ENCODE measurements around the gene TYW3.
"Not testable (repeated sequence)": the region's sequence is repeated elsewhere in the genome, so short reads cannot be mapped to it uniquely, and the experiment has no call there.

Gene TYW3

GRCh38 chr1:74753104-74753503 is 20.2 kb downstream of the TYW3 start:
- Histone ChIP-seq H3K9me3 (ENCODE audit: insufficient read depth, low read length) (peaks cover 30% of the 10 kb centered on the region; the same call in 1 of the 2 replicates), H3K4me1 (ENCODE audit: insufficient read depth, insufficient read length) (no peaks in the 10 kb centered on the region), H3K4me3 (ENCODE audit: insufficient read length, low read depth) (no peak overlapping the region), H3K9ac (ENCODE audit: insufficient read length, low read depth) (no peak overlapping the region), H3K36me3 (ENCODE audit: insufficient read depth, insufficient read length, low read length) (peaks cover 93% of the 10 kb centered on the region), H3K27me3 (ENCODE audit: insufficient read depth, insufficient read length) (no peaks in the 10 kb centered on the region)
- DNase-seq (ENCODE audit: low read depth, low spot score): peak; percentile 52
- TF ChIP-seq YY1 (IDR thresholded peaks at IDR 0.05; ENCODE audit: insufficient read depth, insufficient read length) (no peak), ZNF274 (IDR thresholded peaks at IDR 0.05; ENCODE audit: low read depth, low read length) (no peak), SUZ12 (IDR thresholded peaks at IDR 0.05; ENCODE audit: extremely low read depth, insufficient read depth, insufficient read length) (no peak)

- no peak for TF ChIP-seq SUZ12 (IDR thresholded peaks at IDR 0.05; ENCODE audit: extremely low read depth, insufficient read depth, insufficient read length)
These were observed 22.5 kb downstream of the TYW3 start for GRCh38 chr1:74755475-74755874.

DNA sequence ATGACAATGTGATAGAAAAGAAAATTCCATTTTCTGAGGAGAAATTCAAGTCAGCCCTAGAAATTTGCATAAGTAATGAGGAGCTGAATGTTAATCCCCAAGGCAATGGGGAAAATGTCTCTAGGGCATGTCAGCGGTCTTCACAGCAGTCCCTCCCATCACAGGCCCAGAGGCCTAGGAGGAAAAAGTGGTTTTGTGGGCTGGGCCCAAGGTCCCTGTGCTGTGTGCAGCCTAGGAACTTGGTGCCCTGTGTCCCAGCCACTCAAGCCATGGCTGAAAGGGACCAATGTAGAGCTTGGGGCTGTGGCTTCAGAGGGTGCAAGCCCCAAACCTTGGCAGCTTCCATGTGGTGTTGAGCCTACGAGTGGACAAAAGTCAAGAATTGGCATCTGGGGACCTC is 23.7 kb downstream of the TYW3 start:
- H3K9me3 ChIP-seq (ENCODE audit: insufficient read depth, low read length): peaks cover 30% of the 10 kb centered on the region; the same call in 1 of the 2 replicates
- not testable (repeated sequence) for H3K4me3 ChIP-seq (ENCODE audit: insufficient read length, low read depth); H3K9ac ChIP-seq (ENCODE audit: insufficient read length, low read depth); H3K27me3 ChIP-seq (ENCODE audit: insufficient read depth, insufficient read length); DNase-seq (ENCODE audit: low read depth, low spot score); H3K4me1 ChIP-seq (ENCODE audit: insufficient read depth, insufficient read length)
- peaks cover 94% of the 10 kb centered on the region for H3K36me3 ChIP-seq (ENCODE audit: insufficient read depth, insufficient read length, low read length)

More at GRCh38 chr1:74755475-74755874, 22.5 kb downstream of the TYW3 start:
- Histone ChIP-seq H3K4me1 (ENCODE audit: insufficient read depth, insufficient read length) (no peaks in the 10 kb centered on the region), H3K9me3 (ENCODE audit: insufficient read depth, low read length) (peaks cover 30% of the 10 kb centered on the region; the same call in 1 of the 2 replicates), H3K9ac (ENCODE audit: insufficient read length, low read depth) (no peak overlapping the region), H3K36me3 (ENCODE audit: insufficient read depth, insufficient read length, low read length) (peaks cover 94% of the 10 kb centered on the region), H3K4me3 (ENCODE audit: insufficient read length, low read depth) (no peak overlapping the region), H3K27me3 (ENCODE audit: insufficient read depth, insufficient read length) (no peaks in the 10 kb centered on the region)
- no peak for DNase-seq (ENCODE audit: low read depth, low spot score)

DNA sequence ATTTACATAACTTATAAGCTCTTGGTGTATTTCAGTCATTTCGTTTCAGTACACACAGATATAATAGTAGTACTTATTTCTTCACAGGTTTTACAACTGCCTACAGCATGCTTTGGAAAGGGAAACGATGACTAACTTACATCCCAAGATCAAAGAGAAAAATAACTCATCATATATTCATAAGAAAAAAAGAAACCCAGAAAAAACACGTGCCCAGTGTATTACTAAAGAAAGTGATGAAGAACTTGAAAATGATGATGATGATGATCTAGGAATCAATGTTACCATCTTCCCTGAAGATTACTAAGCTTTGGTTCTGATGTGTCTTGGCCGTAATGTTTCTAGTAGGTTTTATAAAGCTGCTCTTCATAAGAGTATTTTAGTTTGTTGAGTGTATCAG is 30.9 kb downstream of the TYW3 start:
- no peak for DNase-seq (ENCODE audit: low read depth, low spot score)
- TF ChIP-seq SUZ12 (IDR thresholded peaks at IDR 0.05; ENCODE audit: extremely low read depth, insufficient read depth, insufficient read length) (no peak), YY1 (IDR thresholded peaks at IDR 0.05; ENCODE audit: insufficient read depth, insufficient read length) (no peak), ZNF274 (IDR thresholded peaks at IDR 0.05; ENCODE audit: low read depth, low read length) (no peak)
- Histone ChIP-seq H3K4me1 (ENCODE audit: insufficient read depth, insufficient read length) (no peaks in the 10 kb centered on the region), H3K4me3 (ENCODE audit: insufficient read length, low read depth) (no peak overlapping the region), H3K27me3 (ENCODE audit: insufficient read depth, insufficient read length) (no peaks in the 10 kb centered on the region), H3K9ac (ENCODE audit: insufficient read length, low read depth) (no peak overlapping the region), H3K36me3 (ENCODE audit: insufficient read depth, insufficient read length, low read length) (peaks cover 77% of the 10 kb centered on the region), H3K9me3 (ENCODE audit: insufficient read depth, low read length) (no peaks in the 10 kb centered on the region)

- Histone ChIP-seq H3K4me3 (ENCODE audit: insufficient read length, low read depth) (no peak overlapping the region), H3K4me1 (ENCODE audit: insufficient read depth, insufficient read length) (no peaks in the 10 kb centered on the region), H3K27me3 (ENCODE audit: insufficient read depth, insufficient read length) (no peaks in the 10 kb centered on the region), H3K9ac (ENCODE audit: insufficient read length, low read depth) (no peak overlapping the region), H3K36me3 (ENCODE audit: insufficient read depth, insufficient read length, low read length) (peaks cover 52% of the 10 kb centered on the region), H3K9me3 (ENCODE audit: insufficient read depth, low read length) (no peaks in the 10 kb centered on the region)
- TF ChIP-seq ZNF274 (IDR thresholded peaks at IDR 0.05; ENCODE audit: low read depth, low read length): no peak
- no peak for TF ChIP-seq YY1 (IDR thresholded peaks at IDR 0.05; ENCODE audit: insufficient read depth, insufficient read length)
- no peak for TF ChIP-seq SUZ12 (IDR thresholded peaks at IDR 0.05; ENCODE audit: extremely low read depth, insufficient read depth, insufficient read length)
- no peak for DNase-seq (ENCODE audit: low read depth, low spot score)
These were observed 33.6 kb downstream of the TYW3 start for GRCh38 chr1:74766579-74766978.

DNA sequence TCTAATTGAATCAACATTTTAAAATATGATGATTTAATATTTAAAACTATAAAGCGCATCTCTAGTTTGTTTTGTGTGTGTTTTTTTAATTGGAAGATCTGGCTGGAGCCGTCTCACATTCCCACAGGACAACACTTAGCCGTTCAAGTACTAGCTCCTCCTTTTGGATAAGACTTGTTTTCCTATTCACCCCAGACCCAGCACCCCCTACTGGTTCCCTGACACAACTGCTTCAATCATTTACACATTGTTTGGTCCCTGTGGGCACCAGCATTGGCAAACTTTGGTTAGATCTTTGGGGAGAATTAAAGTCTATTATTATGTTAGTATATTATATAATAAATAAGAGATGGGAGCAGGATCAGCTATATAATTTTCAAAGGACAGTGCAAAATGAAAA is 34.5 kb downstream of the TYW3 start:
- H3K4me3 ChIP-seq (ENCODE audit: insufficient read length, low read depth): no peak overlapping the region
- H3K4me1 ChIP-seq (ENCODE audit: insufficient read depth, insufficient read length): no peaks in the 10 kb centered on the region
- no peak overlapping the region for H3K9ac ChIP-seq (ENCODE audit: insufficient read length, low read depth)
- TF ChIP-seq ZNF274 (IDR thresholded peaks at IDR 0.05; ENCODE audit: low read depth, low read length) (no peak), SUZ12 (IDR thresholded peaks at IDR 0.05; ENCODE audit: extremely low read depth, insufficient read depth, insufficient read length) (no peak), YY1 (IDR thresholded peaks at IDR 0.05; ENCODE audit: insufficient read depth, insufficient read length) (no peak)
- H3K9me3 ChIP-seq (ENCODE audit: insufficient read depth, low read length): no peaks in the 10 kb centered on the region
- H3K27me3 ChIP-seq (ENCODE audit: insufficient read depth, insufficient read length): no peaks in the 10 kb centered on the region
- H3K36me3 ChIP-seq (ENCODE audit: insufficient read depth, insufficient read length, low read length): peaks cover 43% of the 10 kb centered on the region
- peak; percentile 62 for DNase-seq (ENCODE audit: low read depth, low spot score)

GRCh38 chr1:74771913-74772515 is 39.1 kb downstream of the TYW3 start:
- peak; percentile 52 for DNase-seq (ENCODE audit: low read depth, low spot score)
- peaks cover 3% of the 10 kb centered on the region for H3K36me3 ChIP-seq (ENCODE audit: insufficient read depth, insufficient read length, low read length)
- H3K9ac ChIP-seq (ENCODE audit: insufficient read length, low read depth): no peak overlapping the region
- no peaks in the 10 kb centered on the region for H3K9me3 ChIP-seq (ENCODE audit: insufficient read depth, low read length)
- no peaks in the 10 kb centered on the region for H3K4me1 ChIP-seq (ENCODE audit: insufficient read depth, insufficient read length)
- no peaks in the 10 kb centered on the region for H3K27me3 ChIP-seq (ENCODE audit: insufficient read depth, insufficient read length)
- TF ChIP-seq YY1 (IDR thresholded peaks at IDR 0.05; ENCODE audit: insufficient read depth, insufficient read length) (no peak), SUZ12 (IDR thresholded peaks at IDR 0.05; ENCODE audit: extremely low read depth, insufficient read depth, insufficient read length) (no peak), ZNF274 (IDR thresholded peaks at IDR 0.05; ENCODE audit: low read depth, low read length) (no peak)
- H3K4me3 ChIP-seq (ENCODE audit: insufficient read length, low read depth): no peak overlapping the region

DNA sequence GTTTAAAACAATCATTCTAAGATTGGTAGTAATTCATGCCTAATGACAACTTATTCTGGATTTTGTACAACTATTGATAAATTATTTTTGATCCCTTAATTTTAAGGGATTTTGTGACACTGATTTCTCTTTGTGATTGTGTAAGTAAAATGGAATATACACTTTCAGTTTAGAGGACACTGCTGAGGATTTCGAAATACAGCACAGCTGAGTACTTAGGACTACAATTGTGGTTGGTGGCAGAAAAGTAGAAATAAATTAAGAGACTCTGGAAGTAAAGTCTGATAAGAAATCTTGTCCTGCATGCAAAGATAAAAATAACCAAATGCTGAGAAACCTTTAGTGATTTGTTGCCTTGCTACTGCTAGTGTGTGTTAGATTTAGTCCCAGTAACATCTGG is 40.0 kb downstream of the TYW3 start:
- Histone ChIP-seq H3K36me3 (ENCODE audit: insufficient read depth, insufficient read length, low read length) (no peaks in the 10 kb centered on the region), H3K9me3 (ENCODE audit: insufficient read depth, low read length) (no peaks in the 10 kb centered on the region), H3K27me3 (ENCODE audit: insufficient read depth, insufficient read length) (no peaks in the 10 kb centered on the region), H3K9ac (ENCODE audit: insufficient read length, low read depth) (no peak overlapping the region), H3K4me3 (ENCODE audit: insufficient read length, low read depth) (no peak overlapping the region), H3K4me1 (ENCODE audit: insufficient read depth, insufficient read length) (no peaks in the 10 kb centered on the region)
- DNase-seq (ENCODE audit: low read depth, low spot score): no peak
- TF ChIP-seq SUZ12 (IDR thresholded peaks at IDR 0.05; ENCODE audit: extremely low read depth, insufficient read depth, insufficient read length) (no peak), ZNF274 (IDR thresholded peaks at IDR 0.05; ENCODE audit: low read depth, low read length) (no peak), YY1 (IDR thresholded peaks at IDR 0.05; ENCODE audit: insufficient read depth, insufficient read length) (no peak)

All from NT2/D1 (cell line).